ENCODE data around the gene TERB1.

TERB1 gene

DNA sequence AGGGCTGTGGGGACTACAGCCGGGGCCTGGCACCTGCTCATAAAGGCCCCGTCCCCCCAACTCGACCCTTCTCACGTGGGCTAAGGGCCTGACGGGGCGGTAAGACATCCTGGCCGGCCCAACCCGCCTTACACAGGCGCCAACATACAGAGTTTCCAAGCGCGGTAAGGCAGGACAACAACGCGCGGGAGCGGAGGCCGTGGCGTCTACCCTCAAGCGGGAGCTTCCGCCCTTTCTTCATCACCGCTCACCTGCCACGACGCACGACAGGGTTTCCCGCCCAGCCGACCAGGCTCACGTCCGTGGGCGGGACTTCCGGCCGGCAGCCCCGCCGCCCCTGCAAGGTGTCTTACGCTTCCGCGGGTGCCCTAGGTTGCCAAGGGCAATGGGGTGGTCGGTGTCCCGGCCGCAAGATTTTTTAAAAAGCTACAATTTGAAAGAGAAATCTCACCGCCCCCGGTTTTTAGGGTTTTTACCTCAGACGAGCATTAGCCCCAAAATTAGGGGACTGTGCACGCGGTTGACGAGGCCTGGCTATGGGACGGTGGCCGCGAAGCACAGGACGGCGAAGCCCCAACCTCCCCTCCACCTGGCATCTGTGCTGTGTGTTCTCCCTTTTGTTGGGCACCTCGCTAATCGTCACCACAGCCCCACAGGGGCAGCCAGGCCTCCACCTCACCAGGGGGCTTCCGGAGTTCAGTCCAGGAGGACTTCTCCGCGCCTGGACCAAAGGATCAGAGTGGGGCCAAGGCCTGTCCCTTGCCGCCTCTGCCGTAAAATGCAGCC lies at the start of gene TERB1:
Gene TERB1, minus strand, starts transcription at position 265 of the 786 bp plus-strand sequence. CDS start 4,786 bp downstream, outside the sequence.
- DNase-seq (ENCODE audit: low read depth): no peak

GRCh38 chr16:66850115-66850815 lies 48.9 kb upstream of the TERB1 start:
- no peak for DNase-seq (ENCODE audit: low read depth)

GRCh38 chr16:66849549-66849948 lies 48.2 kb upstream of the TERB1 start:
- no peak for DNase-seq (ENCODE audit: low read depth)

- no peak for DNase-seq (ENCODE audit: low read depth)
These were observed 47.6 kb upstream of the TERB1 start for GRCh38 chr16:66849021-66849420.

DNA sequence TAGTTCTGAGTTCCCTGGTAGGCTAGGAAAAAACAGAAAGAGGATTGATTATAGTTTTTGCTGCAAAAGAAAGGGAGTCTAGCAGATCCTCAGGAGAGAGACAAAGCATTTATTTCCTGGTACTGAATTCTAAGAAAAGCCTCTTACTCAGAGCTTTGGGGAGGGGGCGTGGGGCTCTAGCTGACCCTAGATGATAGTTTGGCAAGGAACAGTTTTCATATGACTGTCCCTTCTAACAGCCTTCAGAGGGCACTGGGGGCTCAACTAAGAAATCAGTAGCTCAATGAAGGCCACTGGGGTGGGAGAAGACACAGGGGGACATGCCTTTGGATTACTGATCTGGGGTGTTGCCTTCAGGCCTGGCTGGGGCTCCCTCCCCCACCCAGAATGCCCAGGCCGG lies 46.8 kb upstream of the TERB1 start:
- no peak for DNase-seq (ENCODE audit: low read depth)

DNA sequence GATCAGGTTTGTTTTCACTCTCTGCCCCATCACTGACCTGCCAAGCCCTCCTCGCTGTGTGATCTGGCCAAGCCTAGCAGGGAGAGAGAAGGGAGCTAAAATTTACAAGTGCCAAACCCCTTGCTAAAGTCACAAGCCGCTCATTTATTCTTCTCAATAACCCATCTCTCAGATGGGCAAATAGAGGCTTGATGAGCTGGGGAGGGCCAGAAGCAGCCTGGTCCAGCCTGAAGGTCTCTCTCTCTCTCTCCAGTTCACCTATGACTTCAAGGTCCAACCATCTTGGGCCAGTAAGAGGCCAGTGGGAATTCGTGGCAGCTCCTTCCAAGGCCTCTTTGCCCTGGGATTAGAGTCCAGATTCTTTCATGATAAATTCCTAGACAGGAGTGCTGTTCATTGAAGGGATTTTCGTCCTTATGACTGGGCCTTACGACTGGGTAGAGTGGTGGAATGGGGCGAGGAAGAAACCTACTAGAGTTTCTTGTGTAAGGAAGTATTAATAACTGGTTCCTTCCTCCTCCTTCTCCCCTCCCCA lies 46.2 kb upstream of the TERB1 start:
- no peak for DNase-seq (ENCODE audit: low read depth)

DNA sequence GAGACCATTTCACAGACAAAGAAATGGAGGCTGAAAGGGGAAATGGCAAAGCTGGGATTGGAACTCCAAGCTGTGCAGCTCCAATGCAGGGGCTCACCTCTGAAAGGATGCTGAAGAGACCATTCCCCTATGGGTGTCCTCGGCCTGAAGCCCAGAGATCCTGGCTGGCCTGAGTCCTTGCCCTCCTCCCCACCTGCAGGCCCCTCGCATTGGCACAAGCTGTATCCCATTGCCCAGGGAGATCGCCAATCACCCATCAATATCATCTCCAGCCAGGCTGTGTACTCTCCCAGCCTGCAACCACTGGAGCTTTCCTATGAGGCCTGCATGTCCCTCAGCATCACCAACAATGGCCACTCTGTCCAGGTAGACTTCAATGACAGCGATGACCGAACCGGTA lies 45.4 kb upstream of the TERB1 start:
- no peak for DNase-seq (ENCODE audit: low read depth)

- DNase-seq (ENCODE audit: low read depth): no peak
These were observed 44.9 kb upstream of the TERB1 start for GRCh38 chr16:66846266-66846665.

DNA sequence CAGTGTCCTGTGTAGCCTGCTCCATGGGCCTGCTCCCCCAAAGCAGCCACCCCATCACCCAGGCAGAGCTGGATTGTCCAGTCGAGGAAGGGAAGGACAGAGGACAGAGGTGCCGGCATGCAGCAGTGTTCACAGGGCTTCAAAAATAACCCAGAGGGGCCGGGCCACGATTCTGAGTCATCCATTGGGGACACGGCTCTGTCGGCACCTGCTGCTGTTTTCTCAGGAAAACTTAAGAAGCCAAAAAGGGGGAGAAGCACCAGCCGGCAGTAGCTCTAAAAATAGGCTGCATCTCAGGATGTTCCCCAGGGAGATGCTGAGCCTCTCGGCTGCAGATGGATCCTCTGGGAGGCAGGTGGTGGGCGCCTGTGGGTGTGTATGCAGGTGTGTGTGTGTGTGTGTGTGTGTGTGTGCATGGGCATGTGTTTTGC lies 44.4 kb upstream of the TERB1 start:
- no peak for DNase-seq (ENCODE audit: low read depth)

- DNase-seq (ENCODE audit: low read depth): no peak
These were observed 43.7 kb upstream of the TERB1 start for GRCh38 chr16:66845080-66845410.

- no peak for DNase-seq (ENCODE audit: low read depth)
These were observed 43.1 kb upstream of the TERB1 start, which contains the start of gene CA7 for GRCh38 chr16:66844342-66845079. Gene CA7, plus strand, starts transcription at chr16:66844414. Its CDS starts 74 bp downstream, at chr16:66844488.

- DNase-seq (ENCODE audit: low read depth): no peak
These were observed 42.6 kb upstream of the TERB1 start for GRCh38 chr16:66844009-66844341.

DNA sequence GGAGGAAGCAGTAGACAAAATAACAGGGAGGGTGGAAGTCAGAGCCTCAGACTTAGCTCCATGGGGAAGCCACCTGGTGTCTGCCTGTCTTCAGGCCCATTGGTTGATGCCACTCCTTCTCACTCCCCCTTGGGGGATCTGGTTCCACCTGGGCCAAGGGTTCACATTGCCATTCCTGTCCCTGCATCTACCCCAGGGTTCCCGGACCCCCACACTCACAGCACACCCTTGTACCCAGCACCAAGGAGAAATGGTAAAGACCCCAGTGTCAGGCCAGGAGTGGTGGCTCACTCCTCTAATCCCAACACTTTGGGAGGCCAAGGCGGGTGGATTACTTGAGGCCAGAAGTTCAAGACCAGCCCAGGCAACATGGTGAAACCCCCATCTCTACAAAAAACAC lies 41.8 kb upstream of the TERB1 start:
- no peak for DNase-seq (ENCODE audit: low read depth)

GRCh38 chr16:66842765-66843164 lies 41.4 kb upstream of the TERB1 start:
- DNase-seq (ENCODE audit: low read depth): no peak

GRCh38 chr16:66841366-66841765 lies 40.0 kb upstream of the TERB1 start:
- DNase-seq (ENCODE audit: low read depth): no peak

GRCh38 chr16:66840883-66841282 lies 39.5 kb upstream of the TERB1 start:
- no peak for DNase-seq (ENCODE audit: low read depth)

- DNase-seq (ENCODE audit: low read depth): no peak
These were observed 33.4 kb upstream of the TERB1 start for GRCh38 chr16:66834746-66835145.

GRCh38 chr16:66832661-66833305 lies 31.4 kb upstream of the TERB1 start:
- no peak for DNase-seq (ENCODE audit: low read depth)

DNA sequence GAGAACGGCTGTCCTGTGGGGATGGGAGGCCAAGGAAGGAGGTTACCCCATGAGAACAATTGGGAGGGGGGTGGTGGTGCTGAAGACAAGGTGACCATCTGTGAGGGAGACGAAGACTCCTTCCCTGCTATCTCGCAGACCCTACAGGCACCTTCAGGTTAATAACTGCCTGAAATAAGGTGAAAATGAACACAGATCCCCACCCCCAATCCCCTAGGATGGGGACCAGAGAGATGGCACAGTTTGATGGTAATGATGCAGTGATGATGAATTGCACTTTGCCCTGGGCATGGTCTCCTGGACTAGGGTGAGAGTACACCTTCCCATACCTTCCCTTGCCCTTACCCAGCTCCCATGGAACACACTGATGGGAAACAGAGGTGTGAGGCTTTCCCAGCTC lies 30.8 kb upstream of the TERB1 start:
- DNase-seq (ENCODE audit: low read depth): no peak

DNA sequence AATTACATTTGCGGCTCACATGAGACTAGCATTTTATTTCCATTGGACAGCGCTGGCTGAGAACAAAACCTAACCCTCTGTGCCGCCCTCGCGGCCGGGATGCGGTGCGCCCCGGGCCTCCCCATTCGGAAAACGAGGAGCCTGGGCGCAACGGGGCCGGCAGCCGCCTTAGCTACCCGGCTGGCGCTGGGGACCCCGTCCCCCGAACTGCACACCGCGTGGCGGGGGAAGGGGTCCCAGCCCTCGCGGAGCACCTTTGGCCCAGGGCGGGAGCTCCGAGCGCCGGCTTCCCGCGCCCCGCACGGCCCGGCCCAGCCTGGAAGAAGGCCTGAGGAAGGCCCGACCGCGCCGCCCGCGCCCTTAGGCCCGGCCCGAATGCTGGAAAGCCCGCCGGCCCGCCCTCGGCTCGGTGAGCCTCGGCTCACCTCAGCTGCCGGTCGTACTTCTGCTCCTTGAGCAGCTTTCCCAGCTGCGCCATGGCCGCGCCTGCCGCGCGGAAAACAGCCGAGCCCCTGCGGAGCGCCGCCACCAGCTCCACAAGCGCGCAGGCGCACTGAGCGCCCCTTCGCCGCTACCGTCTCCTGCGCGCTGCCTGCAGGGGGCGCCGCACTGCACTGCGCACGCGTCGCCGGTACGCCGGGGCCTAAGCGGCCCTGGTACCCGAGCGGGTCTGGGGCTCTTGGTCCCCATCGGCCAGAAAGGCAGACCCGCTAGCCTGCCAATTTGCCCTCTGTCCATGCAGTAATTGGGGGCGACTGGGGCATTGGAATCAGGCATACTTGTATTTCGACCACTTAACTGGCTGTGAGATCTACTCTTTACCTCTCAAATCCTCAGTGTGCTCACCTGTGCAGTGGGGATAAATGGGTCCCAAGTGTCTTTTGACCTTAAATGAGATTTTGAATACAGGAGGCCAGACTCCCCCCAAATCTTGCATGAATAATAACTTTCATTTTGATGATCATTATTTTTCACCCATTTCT lies 29.3 kb upstream of the TERB1 start, which contains the start of gene NAE1:
Gene NAE1, minus strand, starts transcription at position 555 of the 983 bp plus-strand sequence. Its CDS starts 77 bp downstream, at position 478.
- peak; percentile 23 for DNase-seq (ENCODE audit: low read depth)

- no peak for DNase-seq (ENCODE audit: low read depth)
These were observed 22.6 kb upstream of the TERB1 start for GRCh38 chr16:66824006-66824405.
